Measurements from ENCODE around the gene HEBP2. TPM values are rescaled to one million over a fixed set of nuclear protein-coding genes. Genes with fewer than 3 reads are reported as not detected.

Gene HEBP2
- total and polyA plus RNA-seq, 10 donors: 5.7 to 37.0 (median 21.0) TPM

DNA sequence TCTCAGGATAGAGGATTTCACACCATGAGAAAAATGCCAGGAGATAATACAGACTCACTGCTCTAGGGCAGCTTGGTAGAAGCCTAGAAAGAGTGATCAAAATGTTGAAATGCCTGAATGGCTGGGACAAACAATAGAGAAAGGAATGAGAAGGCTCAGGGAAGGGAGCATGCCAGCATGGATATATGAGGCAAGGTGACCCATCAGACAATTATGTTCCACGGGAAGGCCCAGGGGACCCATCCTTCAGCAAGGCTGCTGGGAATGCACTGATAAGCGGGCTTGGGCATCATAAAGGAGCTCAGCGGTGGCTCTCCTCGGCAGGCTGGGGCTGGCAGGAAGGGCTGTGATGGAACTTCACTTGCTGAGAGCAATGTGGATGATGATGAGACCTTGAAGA is 12.2 kb downstream of the HEBP2 start:
- intact Hi-C loops (cut with DNase I; ENCODE audit: low total_unique reads): no loop called here
- Histone ChIP-seq H3K27ac (no peak overlapping the region), H3K9me3 (no peaks in the 10 kb centered on the region), H3K36me3 (peaks cover 2 to 87% (median 46%) of the 10 kb centered on the region in 6 donors), H3K4me3 (no peak overlapping the region), H3K27me3 (replicated peaks in 1 of 7) (no peaks in the 10 kb centered on the region), H3K4me1 (no peaks in the 10 kb centered on the region)
- WGBS, 5 donors: 94 to 97% (median 96%) methylated on average over 4 of the region's 4 CpGs
- TF ChIP-seq POLR2AphosphoS5 (IDR thresholded peaks at IDR 0.05) (no peak), POLR2A (IDR thresholded peaks at IDR 0.05) (no peak)
- TF ChIP-seq, protein P1, sequence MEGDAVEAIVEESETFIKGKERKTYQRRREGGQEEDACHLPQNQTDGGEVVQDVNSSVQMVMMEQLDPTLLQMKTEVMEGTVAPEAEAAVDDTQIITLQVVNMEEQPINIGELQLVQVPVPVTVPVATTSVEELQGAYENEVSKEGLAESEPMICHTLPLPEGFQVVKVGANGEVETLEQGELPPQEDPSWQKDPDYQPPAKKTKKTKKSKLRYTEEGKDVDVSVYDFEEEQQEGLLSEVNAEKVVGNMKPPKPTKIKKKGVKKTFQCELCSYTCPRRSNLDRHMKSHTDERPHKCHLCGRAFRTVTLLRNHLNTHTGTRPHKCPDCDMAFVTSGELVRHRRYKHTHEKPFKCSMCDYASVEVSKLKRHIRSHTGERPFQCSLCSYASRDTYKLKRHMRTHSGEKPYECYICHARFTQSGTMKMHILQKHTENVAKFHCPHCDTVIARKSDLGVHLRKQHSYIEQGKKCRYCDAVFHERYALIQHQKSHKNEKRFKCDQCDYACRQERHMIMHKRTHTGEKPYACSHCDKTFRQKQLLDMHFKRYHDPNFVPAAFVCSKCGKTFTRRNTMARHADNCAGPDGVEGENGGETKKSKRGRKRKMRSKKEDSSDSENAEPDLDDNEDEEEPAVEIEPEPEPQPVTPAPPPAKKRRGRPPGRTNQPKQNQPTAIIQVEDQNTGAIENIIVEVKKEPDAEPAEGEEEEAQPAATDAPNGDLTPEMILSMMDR (IDR thresholded peaks at IDR 0.05 in 8 of 11, conservative IDR thresholded peaks at IDR 0.05 in 3 of 11): no peak
- no peak for DNase-seq

DNA sequence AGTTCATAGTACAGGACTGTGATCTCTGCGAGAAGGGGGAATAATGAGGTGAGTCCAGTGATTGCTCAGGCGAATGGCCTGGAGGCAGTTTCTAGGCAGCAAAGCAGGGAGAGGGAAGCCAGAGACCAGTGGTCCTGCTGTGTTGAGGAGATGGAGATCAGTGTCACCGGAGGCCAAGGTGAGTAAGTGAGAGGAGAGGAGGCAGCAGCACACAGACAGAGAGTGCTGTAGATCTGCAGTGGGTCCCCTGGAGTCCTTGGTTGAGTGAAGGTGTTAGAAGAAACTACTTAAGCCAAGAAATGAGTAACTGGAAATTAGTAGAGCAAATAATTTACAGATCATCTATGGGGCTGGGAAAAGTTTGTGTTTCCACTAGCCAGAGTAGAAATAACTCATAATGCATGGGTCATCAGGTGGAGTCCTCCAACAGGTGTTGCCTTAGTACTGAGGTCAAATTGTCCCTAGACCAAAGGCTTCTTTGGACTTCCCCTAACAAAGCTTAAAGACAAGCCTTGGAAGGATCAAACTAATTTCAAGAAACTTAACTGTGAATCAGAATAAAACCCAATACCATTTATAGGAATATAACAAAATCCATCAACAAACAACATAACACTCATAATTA is 13.6 kb downstream of the HEBP2 start:
- DNase-seq: no peak
- Histone ChIP-seq H3K36me3 (peaks cover 0 to 73% (median 34%) of the 10 kb centered on the region in 6 donors), H3K27me3 (replicated peaks in 1 of 7) (no peaks in the 10 kb centered on the region), H3K4me1 (peaks cover 0 to 7% (median under 1%) of the 10 kb centered on the region in 6 donors), H3K4me3 (no peak overlapping the region), H3K27ac (no peak overlapping the region), H3K9me3 (no peaks in the 10 kb centered on the region)
- WGBS, 5 donors: 85 to 93% (median 90%) methylated on average over 3 of the region's 3 CpGs
- no peak for TF ChIP-seq POLR2A (IDR thresholded peaks at IDR 0.05)
- TF ChIP-seq, protein P1 (IDR thresholded peaks at IDR 0.05 in 8 of 11, conservative IDR thresholded peaks at IDR 0.05 in 3 of 11): no peak
- TF ChIP-seq POLR2AphosphoS5 (IDR thresholded peaks at IDR 0.05): no peak
- intact Hi-C loops (cut with DNase I; ENCODE audit: low total_unique reads): no loop called here

GRCh38 chr6:138418118-138418742 is 14.2 kb downstream of the HEBP2 start:
- Histone ChIP-seq H3K27ac (no peak overlapping the region), H3K36me3 (peaks cover 0 to 67% (median 28%) of the 10 kb centered on the region in 6 donors), H3K27me3 (replicated peaks in 1 of 7) (no peaks in the 10 kb centered on the region), H3K4me3 (no peak overlapping the region), H3K4me1 (peaks cover 0 to 13% (median 5%) of the 10 kb centered on the region in 6 donors), H3K9me3 (no peaks in the 10 kb centered on the region)
- intact Hi-C loops (cut with DNase I; ENCODE audit: low total_unique reads): no loop called here
- 86 to 99% (median 94%) methylated on average over 3 of the region's 3 CpGs for WGBS, 5 donors
- TF ChIP-seq POLR2AphosphoS5 (IDR thresholded peaks at IDR 0.05): no peak
- TF ChIP-seq, protein P1 (IDR thresholded peaks at IDR 0.05 in 8 of 11, conservative IDR thresholded peaks at IDR 0.05 in 3 of 11): no peak
- TF ChIP-seq POLR2A (IDR thresholded peaks at IDR 0.05): no peak
- no peak for DNase-seq

DNA sequence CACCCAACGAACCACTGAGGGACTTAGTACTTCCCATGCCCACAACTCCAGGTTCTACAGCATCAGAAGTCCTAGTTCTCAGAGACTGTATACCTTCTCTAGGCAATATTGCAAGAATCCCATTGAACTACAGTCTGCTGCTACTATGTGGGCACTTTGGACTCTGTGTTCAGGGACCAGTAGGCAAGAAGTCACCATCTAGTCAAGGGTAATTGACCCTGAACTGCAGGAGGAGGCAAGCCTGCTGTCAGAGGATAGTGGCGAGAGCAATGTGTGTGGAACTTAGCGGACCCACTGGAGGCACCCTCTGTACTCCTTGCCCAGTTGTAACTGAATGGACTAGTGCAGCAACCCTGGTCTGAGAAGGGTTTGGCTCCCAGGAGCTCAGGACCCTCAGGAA is 15.7 kb downstream of the HEBP2 start:
- Histone ChIP-seq H3K4me3 (no peak overlapping the region), H3K36me3 (peaks cover 0 to 60% (median 14%) of the 10 kb centered on the region in 6 donors), H3K27ac (no peak overlapping the region), H3K4me1 (peaks cover 0 to 17% (median 7%) of the 10 kb centered on the region in 6 donors), H3K27me3 (replicated peaks in 1 of 7) (no peaks in the 10 kb centered on the region), H3K9me3 (no peaks in the 10 kb centered on the region)
- no peak for DNase-seq
- intact Hi-C loops (cut with DNase I; ENCODE audit: low total_unique reads): loop anchor here (10.0 kb wide), 2 partner anchors 305 to 345 kb away; no protein-coding TSS in a partner anchor
- WGBS, 5 donors: 96 to 98% (median 98%) methylated on average over 3 of the region's 3 CpGs
- TF ChIP-seq POLR2AphosphoS5 (IDR thresholded peaks at IDR 0.05): no peak
- TF ChIP-seq POLR2A (IDR thresholded peaks at IDR 0.05): no peak
- TF ChIP-seq, protein P1 (IDR thresholded peaks at IDR 0.05 in 8 of 11, conservative IDR thresholded peaks at IDR 0.05 in 3 of 11): no peak
